ENCODE measurements around the gene FAM118A. TPM values are rescaled to one million over a fixed set of nuclear protein-coding genes. Genes with fewer than 3 reads are reported as not detected.

Gene FAM118A
- total RNA-seq, 1 experiment from 2014 or later: 21.3 TPM

DNA sequence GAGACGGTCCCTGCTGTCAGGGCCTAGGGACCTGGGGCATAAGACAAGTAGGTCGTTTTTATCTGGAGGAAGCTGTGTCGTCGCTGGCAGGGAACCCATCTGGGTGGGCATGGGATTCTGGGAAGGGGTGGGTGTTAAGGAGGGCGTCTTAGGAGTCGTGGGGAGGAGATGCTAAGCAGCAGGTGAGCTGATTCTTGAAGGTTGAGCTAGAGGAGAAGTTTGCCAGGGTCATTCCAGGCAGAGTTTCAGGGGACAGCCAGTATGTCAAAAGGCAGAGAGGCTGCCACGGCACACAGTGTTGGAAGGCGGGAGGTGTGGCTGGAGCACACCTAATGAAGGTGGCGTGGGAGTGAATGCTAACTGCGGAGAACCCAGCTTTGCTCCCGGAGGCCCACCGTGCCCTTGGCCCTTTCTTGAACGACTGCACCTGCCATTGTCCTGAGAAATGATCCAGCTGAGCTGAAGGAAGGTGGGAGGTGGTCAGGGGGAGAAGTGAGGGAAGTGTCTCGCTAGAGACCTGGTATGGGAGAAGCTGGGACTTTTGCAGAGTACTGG lies 1.3 kb downstream of the FAM118A start:
- Mint-ChIP-seq H3K27me3 (ENCODE audit: low read depth) (peaks cover 6% of the 10 kb centered on the region), H3K4me1 (peaks cover 34% of the 10 kb centered on the region), H3K36me3 (no peaks in the 10 kb centered on the region; the same call in 1 of the 2 replicates), H3K27ac (peak overlapping the region; percentile 41; the same call in 1 of the 2 replicates), H3K4me3 (peak overlapping the region; percentile 86), H3K9me3 (no peaks in the 10 kb centered on the region)
- CTCF ChIA-PET: interaction anchor here (1.5 kb wide), 1 partner anchor 151 kb away, joined by 3 read pairs; no protein-coding TSS in a partner anchor
- ATAC-seq (no peak), DNase-seq (ENCODE audit: low spot score) (no peak)
- POLR2A ChIA-PET: interaction anchor here (0.8 kb wide), 1 partner anchor 11 kb away, joined by 3 read pairs; no protein-coding TSS in a partner anchor
- TF ChIP-seq SMAD4 (CRISPR knock-in tag; IDR thresholded peaks at IDR 0.05): no peak

DNA sequence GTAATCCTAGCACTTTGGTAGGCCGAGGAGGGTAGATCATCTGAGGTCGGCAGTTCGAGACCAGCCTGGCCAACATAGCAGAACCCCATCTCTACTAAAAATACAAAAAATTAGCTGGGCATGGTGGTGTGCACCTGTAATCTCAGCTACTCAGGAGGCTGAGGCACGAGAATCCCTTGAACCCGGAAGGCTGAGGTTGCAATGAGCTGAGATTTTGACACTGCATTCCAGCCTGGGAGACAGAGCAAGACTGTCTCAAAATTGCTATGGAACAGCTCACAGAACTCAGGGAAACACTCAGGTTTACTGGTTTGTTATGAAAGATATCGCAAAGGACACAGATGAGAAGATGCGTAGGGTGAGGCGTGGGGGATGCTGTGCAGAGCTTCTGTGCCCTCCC lies 2.7 kb downstream of the FAM118A start:
- H3K4me1 Mint-ChIP-seq: peaks cover 34% of the 10 kb centered on the region
- TF ChIP-seq FOXJ3 (CRISPR knock-in tag; IDR thresholded peaks at IDR 0.05; ENCODE audit: borderline replicate concordance) (no peak), NFE2L1 (CRISPR knock-in tag; IDR thresholded peaks at IDR 0.05) (no peak), ZNF138 (CRISPR knock-in tag; conservative IDR thresholded peaks at IDR 0.05) (no peak), EMX1 (CRISPR knock-in tag; IDR thresholded peaks at IDR 0.05) (no peak), KAT7 (CRISPR knock-in tag; IDR thresholded peaks at IDR 0.05; ENCODE audit: borderline replicate concordance) (no peak), SP1 (CRISPR knock-in tag; conservative IDR thresholded peaks at IDR 0.05) (no peak), ZNF396 (CRISPR knock-in tag; IDR thresholded peaks at IDR 0.05; ENCODE audit: borderline replicate concordance) (no peak), NR3C1 (CRISPR knock-in tag; conservative IDR thresholded peaks at IDR 0.05; ENCODE audit: low read depth) (no peak)
- TF ChIP-seq, protein P1, sequence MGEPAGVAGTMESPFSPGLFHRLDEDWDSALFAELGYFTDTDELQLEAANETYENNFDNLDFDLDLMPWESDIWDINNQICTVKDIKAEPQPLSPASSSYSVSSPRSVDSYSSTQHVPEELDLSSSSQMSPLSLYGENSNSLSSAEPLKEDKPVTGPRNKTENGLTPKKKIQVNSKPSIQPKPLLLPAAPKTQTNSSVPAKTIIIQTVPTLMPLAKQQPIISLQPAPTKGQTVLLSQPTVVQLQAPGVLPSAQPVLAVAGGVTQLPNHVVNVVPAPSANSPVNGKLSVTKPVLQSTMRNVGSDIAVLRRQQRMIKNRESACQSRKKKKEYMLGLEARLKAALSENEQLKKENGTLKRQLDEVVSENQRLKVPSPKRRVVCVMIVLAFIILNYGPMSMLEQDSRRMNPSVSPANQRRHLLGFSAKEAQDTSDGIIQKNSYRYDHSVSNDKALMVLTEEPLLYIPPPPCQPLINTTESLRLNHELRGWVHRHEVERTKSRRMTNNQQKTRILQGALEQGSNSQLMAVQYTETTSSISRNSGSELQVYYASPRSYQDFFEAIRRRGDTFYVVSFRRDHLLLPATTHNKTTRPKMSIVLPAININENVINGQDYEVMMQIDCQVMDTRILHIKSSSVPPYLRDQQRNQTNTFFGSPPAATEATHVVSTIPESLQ (CRISPR knock-in tag; IDR thresholded peaks at IDR 0.05): no peak
- DNase-seq (ENCODE audit: low spot score): no peak
- H3K27ac Mint-ChIP-seq: peak overlapping the region; percentile 65
- peaks cover 4% of the 10 kb centered on the region; the same call in 1 of the 2 replicates for H3K27me3 Mint-ChIP-seq (ENCODE audit: low read depth)
- H3K9me3 Mint-ChIP-seq: no peaks in the 10 kb centered on the region
- ChIA-PET CTCF (interaction anchor here (0.5 to 1.0 kb wide), 2 partner anchors 30 to 60 kb away, joined by 3 read pairs; no protein-coding TSS in a partner anchor), POLR2A (no interaction called here)
- no peak overlapping the region for H3K4me3 Mint-ChIP-seq
- H3K36me3 Mint-ChIP-seq: no peaks in the 10 kb centered on the region; the same call in 1 of the 2 replicates
- no peak for ATAC-seq

- Mint-ChIP-seq H3K36me3 (no peaks in the 10 kb centered on the region; the same call in 1 of the 2 replicates), H3K4me3 (no peak overlapping the region), H3K27ac (peak overlapping the region; percentile 65), H3K9me3 (no peaks in the 10 kb centered on the region), H3K27me3 (ENCODE audit: low read depth) (peaks cover 4% of the 10 kb centered on the region; the same call in 1 of the 2 replicates), H3K4me1 (peaks cover 39% of the 10 kb centered on the region)
- no peak for TF ChIP-seq ZNF423 (CRISPR knock-in tag; IDR thresholded peaks at IDR 0.05)
- TF ChIP-seq PRRX2 (CRISPR knock-in tag; IDR thresholded peaks at IDR 0.05): no peak
- TF ChIP-seq ZNF121 (CRISPR knock-in tag; IDR thresholded peaks at IDR 0.05): no peak
- TF ChIP-seq, protein P2, sequence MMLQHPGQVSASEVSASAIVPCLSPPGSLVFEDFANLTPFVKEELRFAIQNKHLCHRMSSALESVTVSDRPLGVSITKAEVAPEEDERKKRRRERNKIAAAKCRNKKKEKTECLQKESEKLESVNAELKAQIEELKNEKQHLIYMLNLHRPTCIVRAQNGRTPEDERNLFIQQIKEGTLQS (CRISPR knock-in tag; conservative IDR thresholded peaks at IDR 0.05): no peak
- TF ChIP-seq CTCF (IDR thresholded peaks at IDR 0.05): no peak
- TF ChIP-seq, protein P3, sequence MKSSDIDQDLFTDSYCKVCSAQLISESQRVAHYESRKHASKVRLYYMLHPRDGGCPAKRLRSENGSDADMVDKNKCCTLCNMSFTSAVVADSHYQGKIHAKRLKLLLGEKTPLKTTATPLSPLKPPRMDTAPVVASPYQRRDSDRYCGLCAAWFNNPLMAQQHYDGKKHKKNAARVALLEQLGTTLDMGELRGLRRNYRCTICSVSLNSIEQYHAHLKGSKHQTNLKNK (CRISPR knock-in tag; IDR thresholded peaks at IDR 0.05): no peak
- ATAC-seq (no peak), DNase-seq (ENCODE audit: low spot score) (no peak)
- CTCF ChIA-PET: interaction anchor here (0.5 to 1.0 kb wide), 3 partner anchors 30 to 694 kb away, joined by 3 read pairs; no protein-coding TSS in a partner anchor
- POLR2A ChIA-PET: no interaction called here
Measured at GRCh38 chr22:45312856-45313255, 3.1 kb downstream of the FAM118A start.

Data from WTC11 (cell line).